ENCODE results near the gene NR4A3. TPM values are rescaled to one million over a fixed set of nuclear protein-coding genes. Genes with fewer than 3 reads are reported as not detected.

The NR4A3 gene
- total RNA-seq, 1 experiment from 2014 or later, result 0.24 TPM

GRCh38 chr9:99820685-99821395 lies 845 bp upstream of the NR4A3 start:
- Histone ChIP-seq H3K4ac (ENCODE audit: low read depth, low read length) (no peak overlapping the region), H2BK12ac (ENCODE audit: insufficient read length, low read depth, low read length) (no peak overlapping the region), H3K4me1 (ENCODE audit: insufficient read depth, low read length) (peaks cover 8% of the 10 kb centered on the region; the same call in 1 of the 2 replicates), H4K91ac (ENCODE audit: insufficient read length, low read depth, low read length) (no peak overlapping the region), H3K79me2 (ENCODE audit: insufficient read depth, low read length) (no peaks in the 10 kb centered on the region), H3K23me2 (ENCODE audit: insufficient read length, low read depth, low read length, poor library complexity, severe bottlenecking) (peaks cover 50% of the 10 kb centered on the region), H3K27me3 (ENCODE audit: insufficient read depth, low read length) (peaks cover 38% of the 10 kb centered on the region), H3T11ph (ENCODE audit: low read length) (no peak overlapping the region), H2AK5ac (ENCODE audit: insufficient read length, low read length) (no peak overlapping the region), H2BK20ac (ENCODE audit: low read depth, low read length, poor library complexity, severe bottlenecking) (no peak overlapping the region), H3K56ac (ENCODE audit: insufficient read length, low read depth, low read length) (no peak overlapping the region), H3K79me1 (ENCODE audit: insufficient read depth, low read depth, low read length, poor library complexity, severe bottlenecking) (no peaks in the 10 kb centered on the region), H3K14ac (ENCODE audit: insufficient read depth, low read length) (no peak overlapping the region), H3K9ac (ENCODE audit: extremely low read depth, insufficient read length, low read length) (peak overlapping the region; percentile 1), H3K9me3 (ENCODE audit: control insufficient read depth, low read depth, low read length) (no peaks in the 10 kb centered on the region), H4K8ac (replicated peaks; ENCODE audit: insufficient read length, low read depth, low read length) (no peak overlapping the region), H3K4me2 (ENCODE audit: insufficient read depth, insufficient read length, low read length) (peak overlapping the region; percentile 98), H2AFZ (ENCODE audit: low read length) (no peak overlapping the region), H3K23ac (ENCODE audit: insufficient read length, low read depth, low read length) (no peak overlapping the region), H4K5ac (ENCODE audit: insufficient read length, low read depth, low read length) (no peak overlapping the region), H3K18ac (ENCODE audit: insufficient read length, low read depth, low read length) (no peak overlapping the region), H2BK15ac (ENCODE audit: low read depth, low read length) (no peak overlapping the region), H4K20me1 (ENCODE audit: control insufficient read depth, insufficient read depth, insufficient read length) (no peaks in the 10 kb centered on the region), H2BK5ac (ENCODE audit: insufficient read length, low read length) (no peak overlapping the region), H2BK120ac (ENCODE audit: low read depth, low read length, poor library complexity, severe bottlenecking) (no peak overlapping the region), H3K27ac (ENCODE audit: insufficient read length, low read depth, low read length) (no peak overlapping the region)
- no CpG with 5 or more reads among the region's 28 CpGs for WGBS (ENCODE audit: extremely low coverage, insufficient read length, low lambda C conversion rate)
- H3K36me3 Mint-ChIP-seq (ENCODE audit: insufficient read depth in 1 of 3, low read depth in 3 of 3), result peaks cover 0 to 2% (median 0%) of the 10 kb centered on the region in 3 experiments; a peak in 2 of 7 replicates
- H3K9me3 Mint-ChIP-seq, result peaks cover 0 to 3% of the 10 kb centered on the region in 2 experiments; a peak in 2 of 5 replicates
- no peak overlapping the region for H3K27ac Mint-ChIP-seq
- peaks cover 61% of the 10 kb centered on the region for H3K27me3 Mint-ChIP-seq (ENCODE audit: low read depth)
- peaks cover 47% of the 10 kb centered on the region in 2 experiments for H3K4me1 Mint-ChIP-seq
- TF ChIP-seq CTCF (conservative IDR thresholded peaks at IDR 0.05), result no peak
- peak overlapping the region; percentile 86 to 96 for H3K4me3 Mint-ChIP-seq
- DNase-seq, result no peak

Measured in H9 (cell line).